NCI-H2107 treated with DMSO at 0.1 percent for 48 hours (cell line): ENCODE results near the gene RPS15.
"Not testable (repeated sequence)": the region's sequence is repeated elsewhere in the genome, so short reads cannot be mapped to it uniquely, and the experiment has no call there.

Experiments used
- DNase-seq: peaks from one replicate; lab custom pipeline; 2025; ENCODE audit not compliant: unreplicated experiment; lab: John Stamatoyannopoulos, UW

Gene RPS15

DNA sequence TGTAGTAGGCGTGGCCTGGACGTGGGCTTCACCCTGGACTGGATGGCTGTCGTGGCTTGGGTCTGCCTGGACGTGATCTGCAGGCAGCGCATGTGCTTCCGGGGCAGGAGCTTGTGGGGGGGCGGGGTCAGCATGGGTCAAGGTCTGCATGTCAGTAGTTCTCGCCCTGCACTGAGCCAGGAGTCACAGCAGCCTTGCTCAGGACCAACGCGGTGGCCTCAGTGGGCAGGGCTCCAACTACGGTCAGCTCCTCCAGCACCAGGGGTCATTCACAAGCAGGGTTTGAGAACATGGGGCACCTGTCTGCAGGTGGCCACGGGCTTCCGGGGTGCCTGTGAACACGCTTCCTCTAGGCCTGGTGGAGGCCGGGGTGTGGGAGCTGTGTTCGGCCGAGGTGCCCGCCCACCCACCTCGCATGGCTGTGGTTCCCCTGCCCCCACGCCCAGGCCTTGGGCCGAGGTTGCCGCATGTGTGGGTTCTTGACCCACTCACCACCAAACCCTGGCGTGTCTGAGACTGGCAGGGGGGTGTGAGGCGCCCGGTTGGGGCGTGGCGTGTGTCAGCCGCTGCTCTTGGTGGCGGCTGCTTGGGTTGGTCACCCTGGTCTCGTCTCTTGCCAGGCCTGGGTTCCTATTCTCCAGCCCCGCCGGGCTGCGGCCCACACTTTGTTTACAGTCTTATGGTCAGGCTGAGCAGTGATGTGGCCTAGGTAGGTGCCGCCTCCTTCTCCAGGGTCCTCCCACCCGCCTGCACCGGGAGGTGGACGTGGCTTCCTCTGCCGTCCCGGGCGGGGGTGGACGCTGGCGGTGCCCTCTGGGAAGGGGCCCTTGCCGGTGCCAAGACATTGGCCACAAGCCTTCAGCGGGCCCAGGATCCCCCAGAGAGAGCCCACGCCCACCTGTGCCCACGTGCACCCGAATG, 4.8 kb upstream of the RPS15 start:
- no peak for DNase-seq

DNA sequence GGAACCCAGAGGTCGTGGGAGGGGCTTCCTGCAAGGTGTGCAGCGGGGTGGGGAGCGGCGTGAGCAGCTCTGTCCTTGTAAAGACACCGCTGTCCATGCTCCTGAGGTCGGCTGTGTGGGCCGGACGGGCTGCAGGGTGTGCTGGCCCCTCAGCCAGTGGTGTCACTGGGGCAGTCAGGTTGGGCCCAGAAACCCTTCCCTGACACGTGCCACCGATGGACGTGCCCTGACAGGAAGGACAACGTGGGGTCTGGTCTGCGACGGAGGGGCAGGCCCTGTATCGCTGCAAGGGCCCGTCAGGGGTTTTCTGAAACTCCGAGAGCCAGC, 4.2 kb upstream of the RPS15 start:
- no peak for DNase-seq

- no peak for DNase-seq
Observed at GRCh38 chr19:1434577-1435060, 3.6 kb upstream of the RPS15 start.

- no peak for DNase-seq
Observed at GRCh38 chr19:1435378-1435989, 2.7 kb upstream of the RPS15 start.

- DNase-seq, result no peak
Observed at GRCh38 chr19:1437609-1438008, 587 bp upstream of the RPS15 start.

DNA sequence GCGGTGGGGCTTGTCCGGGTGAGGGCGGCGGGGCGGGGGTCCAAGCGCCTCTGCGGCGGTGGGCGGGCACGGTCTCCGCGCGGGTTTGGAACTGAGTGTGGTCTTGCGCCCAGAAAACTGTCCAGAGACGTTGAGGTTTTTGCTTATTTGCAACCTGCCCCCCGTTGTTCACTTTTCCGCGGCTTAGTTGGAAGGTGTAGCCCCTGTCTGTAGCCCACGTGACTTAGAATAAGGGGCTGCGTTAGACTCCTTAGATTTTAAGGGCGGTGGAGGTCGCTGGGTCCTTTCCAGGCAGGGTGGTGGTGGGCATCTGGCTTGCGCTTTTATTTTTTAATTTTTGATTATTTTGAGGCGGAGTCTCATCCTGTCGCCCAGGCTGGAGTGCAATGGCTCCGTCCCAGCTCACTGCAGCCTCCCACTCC, 748 bp downstream of the RPS15 start:
- DNase-seq, result no peak

GRCh38 chr19:1439525-1440417, 1.6 kb downstream of the RPS15 start:
- not testable (repeated sequence) for DNase-seq

DNA sequence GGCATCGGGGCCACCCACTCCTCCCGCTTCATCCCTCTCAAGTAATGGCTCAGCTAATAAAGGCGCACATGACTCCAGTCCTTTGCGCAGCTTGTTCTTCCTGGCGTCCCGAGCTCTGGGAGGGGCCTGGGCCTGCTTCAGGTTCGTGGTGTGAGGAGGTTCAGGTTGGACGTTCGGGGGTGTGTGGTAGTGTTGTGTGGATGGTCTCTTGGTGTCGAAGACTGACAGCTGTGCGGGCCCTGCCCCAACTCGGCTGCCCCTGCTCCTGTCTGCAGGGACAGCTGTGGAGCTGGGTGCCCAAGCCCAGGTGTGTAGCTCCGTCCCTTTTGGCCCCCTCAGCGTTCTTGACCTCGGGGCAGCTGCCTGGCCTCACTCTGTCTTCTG, 2.2 kb downstream of the RPS15 start:
- DNase-seq, result no peak

DNA sequence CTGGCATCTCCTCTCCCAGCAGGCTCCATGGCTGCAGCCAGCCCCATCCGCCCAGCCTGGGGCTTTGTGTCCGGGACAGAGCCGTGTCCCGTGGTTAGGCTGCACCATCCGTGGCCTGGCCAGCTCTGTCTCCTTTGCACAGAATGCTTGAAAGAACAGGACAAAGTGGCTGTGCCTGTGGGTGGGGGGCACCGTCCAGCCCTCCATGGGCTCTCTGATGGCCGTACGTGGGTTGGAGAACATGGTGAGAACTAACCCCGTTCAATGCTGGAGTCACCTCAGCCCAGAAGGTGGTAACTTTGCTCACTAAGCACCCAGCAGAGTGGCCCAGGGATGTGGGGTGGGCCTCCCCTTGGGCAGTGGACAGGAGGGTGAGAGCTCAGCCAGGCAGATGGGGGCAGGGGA, 2.8 kb downstream of the RPS15 start:
- DNase-seq, result no peak

DNA sequence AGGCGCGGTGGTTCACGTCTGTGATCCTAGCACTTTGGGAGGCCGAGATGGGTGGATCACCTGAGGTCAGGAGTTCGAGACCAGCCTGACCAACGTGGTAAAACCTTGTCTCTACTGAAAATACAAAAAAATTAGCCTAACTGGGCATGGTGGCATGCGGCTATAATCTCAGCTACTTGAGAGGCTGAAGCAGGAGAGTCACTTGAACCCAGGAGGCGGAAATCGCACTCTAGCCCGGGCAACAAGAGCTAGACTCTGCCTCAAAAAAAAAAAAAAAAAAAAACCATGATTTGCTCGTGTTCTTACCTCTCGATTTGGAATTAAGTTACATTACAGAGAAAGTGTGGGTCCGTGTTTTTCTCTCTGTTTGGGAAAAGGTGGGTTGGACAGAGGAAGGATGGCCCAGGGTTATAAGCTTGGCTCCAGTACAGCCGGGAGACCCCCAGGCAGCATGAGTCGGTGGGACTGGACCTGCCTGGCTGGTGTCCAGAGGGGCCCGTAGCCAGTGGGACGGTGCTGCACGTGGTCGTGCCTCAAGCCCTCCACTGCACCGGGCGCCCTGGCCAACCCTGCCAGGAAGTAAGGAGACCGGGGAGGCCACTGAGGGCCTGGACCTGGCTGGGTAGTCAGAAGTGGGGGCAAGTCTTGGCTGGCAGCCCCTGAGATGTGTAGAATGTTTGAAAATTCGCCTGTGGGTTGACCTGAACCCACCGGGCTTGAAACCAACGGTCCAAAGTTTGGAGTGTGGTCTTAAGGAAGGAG, 3.7 kb downstream of the RPS15 start:
- no peak for DNase-seq

DNA sequence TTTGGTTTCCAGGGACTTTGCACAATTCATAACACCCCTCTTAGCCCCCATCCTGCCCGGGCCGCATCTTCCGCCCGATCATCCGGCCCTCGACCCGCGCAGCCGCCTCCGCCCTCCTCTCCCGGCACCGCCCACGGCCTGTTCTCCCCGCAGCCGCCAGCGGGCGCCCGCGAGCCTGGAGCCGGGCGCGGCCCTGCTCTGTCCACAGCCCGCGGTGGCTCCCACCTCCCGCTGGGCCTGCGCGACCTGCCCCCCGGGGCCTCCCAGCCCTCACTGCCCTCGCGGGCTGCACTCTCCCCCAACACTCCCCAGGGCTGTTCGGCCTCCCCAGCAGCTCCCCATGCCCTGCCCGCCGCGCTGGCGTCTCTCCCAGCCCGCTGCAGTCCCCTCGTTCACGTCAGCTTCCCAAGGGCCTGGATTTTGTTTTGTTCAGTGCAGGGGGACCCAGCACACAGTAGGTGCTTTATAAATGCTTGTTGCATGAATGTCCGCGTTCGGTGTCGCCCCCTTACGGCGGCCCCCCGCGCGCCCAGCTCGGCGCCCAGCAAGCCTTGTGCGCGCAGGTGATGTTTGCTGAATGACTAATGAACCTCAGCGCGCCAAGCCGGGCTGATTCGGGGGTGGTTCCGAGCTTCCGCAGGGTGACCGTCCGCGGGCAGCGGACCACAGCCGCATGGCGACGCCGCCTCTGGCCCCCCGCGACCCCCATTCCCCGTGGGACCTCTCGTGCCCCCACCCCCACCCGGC, 7.2 kb downstream of the RPS15 start:
- no peak for DNase-seq

GRCh38 chr19:1445932-1446712, 7.9 kb downstream of the RPS15 start:
- no peak for DNase-seq

DNA sequence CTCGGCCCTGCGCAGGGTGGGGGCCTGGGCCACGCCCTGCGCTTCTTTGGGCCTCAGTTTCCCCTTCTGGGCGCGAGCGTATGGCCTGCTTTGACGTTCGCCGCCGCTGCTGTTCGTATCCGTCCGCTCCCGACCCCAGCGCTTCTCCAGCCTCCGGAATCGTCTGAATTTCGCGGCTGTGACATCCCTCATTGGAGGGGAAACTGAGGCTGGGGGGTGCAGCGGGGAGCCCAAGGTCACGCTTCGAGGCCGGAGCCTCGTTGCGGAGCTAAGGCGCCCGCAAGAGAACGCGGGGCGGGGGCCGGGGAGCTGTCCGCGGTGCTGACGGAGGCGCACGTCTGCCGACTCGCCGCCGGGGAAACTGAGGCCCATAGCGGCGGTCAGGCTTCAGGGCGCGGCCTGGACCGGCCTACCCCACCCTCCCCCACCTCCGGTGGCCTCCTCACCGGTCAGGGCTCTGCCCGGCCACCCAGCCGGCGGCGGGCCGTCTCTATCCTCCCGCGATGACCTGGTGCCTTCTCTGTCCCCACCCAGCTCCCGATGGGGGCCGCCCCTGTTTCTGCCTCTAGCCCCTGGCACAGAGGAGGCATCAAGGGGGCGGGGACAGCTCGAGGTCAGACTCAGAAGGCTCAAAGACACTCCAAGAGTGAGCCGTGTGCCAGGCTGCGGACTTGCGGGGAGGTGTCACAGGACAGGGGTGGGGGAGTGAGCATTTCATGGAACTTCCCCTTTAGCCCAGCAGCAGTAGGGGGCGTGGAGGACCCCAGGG, 8.7 kb downstream of the RPS15 start:
- no peak for DNase-seq

- no peak for DNase-seq
Observed at GRCh38 chr19:1447504-1447903, 9.3 kb downstream of the RPS15 start.

GRCh38 chr19:1447944-1448343, 9.7 kb downstream of the RPS15 start:
- no peak for DNase-seq

DNA sequence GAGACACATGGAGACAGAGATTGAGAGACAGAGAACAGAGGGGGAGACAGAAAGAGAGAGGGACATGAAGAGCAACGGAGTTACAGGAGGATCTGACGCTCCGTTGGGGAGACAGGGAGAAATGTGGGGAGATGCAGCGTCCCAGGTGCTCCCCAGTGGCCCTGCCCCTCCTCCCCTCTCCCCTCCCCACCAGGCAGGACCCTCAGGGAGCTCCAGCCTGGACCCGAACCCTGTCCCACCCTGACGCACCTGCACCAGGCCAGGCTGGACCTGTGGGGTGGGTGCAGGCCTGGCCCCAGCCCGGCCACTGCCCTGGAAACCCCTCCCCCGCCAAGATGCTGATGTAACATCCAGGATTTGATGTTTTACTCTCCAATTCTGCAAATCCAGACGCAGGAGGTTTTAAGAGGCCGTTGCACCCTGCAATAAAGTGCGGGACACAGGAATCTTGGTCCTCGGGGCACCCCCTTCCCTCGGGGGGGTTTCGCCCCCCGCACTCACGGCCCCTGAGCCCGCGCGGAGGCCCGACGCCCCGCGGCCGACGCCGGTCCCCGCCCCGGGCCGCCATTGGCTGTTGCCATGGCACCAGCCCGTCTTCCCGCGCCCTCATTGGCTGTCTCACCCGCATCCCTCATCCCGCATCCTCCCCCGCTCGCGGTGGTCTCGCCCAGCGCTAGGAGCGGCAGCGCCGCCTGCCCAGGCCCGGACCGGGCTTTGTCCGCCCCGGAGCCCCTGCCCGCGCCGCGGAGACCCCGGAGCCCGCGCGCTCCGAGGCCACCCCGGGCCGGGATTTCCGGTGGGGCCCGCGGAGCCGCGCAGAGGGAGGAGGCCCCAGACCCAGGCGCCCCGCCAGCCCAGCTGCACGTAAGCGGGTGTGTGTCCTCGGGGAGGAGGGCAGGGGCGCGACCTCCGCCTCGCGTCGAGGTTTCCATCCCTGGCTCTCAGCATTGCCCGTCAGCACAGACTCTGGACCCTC, 11.6 kb downstream of the RPS15 start, which contains the start of gene APC2:
Gene APC2, plus strand, starts transcription at position 655 of the 976 bp plus-strand sequence. CDS start 2,881 bp downstream, outside the sequence.
- no peak for DNase-seq
